NT2/D1 (cell line): ENCODE results near the gene BSN.

ENCODE experiments used
- DNase-seq: peaks from one replicate; pipeline ENCODE4 v3.0.0-alpha.2; 2011; ENCODE audit warnings: low read depth, low spot score
- H3K27me3 ChIP-seq: 2 replicates; pipeline ENCODE4 v1.6.0; 2011; ENCODE audit warnings: mild to moderate bottlenecking; ENCODE audit not compliant: insufficient read length, insufficient read depth
- H3K36me3 ChIP-seq: 2 replicates; pipeline ENCODE4 v1.6.1; 2011; ENCODE audit warnings: mild to moderate bottlenecking, low read length, mixed read lengths; ENCODE audit not compliant: insufficient read depth, insufficient read length
- H3K4me1 ChIP-seq: 2 replicates; pipeline ENCODE4 v1.5.1; 2011; ENCODE audit not compliant: insufficient read depth, insufficient read length
- H3K4me3 ChIP-seq: 2 replicates; pipeline ENCODE4 v1.5.1; 2011; ENCODE audit warnings: low read depth; ENCODE audit not compliant: insufficient read length
- H3K9ac ChIP-seq: 2 replicates; pipeline ENCODE4 v1.6.0; 2011; ENCODE audit warnings: low read depth; ENCODE audit not compliant: insufficient read length
- H3K9me3 ChIP-seq: 2 replicates; pipeline ENCODE4 v1.5.1; 2011; ENCODE audit warnings: mild to moderate bottlenecking, low read length; ENCODE audit not compliant: insufficient read depth
- SUZ12 ChIP-seq: IDR thresholded peaks from 2 replicates; pipeline ENCODE4 v1.6.1; 2011; ENCODE audit not compliant: insufficient read length, insufficient read depth; ENCODE audit errors: extremely low read depth
- YY1 ChIP-seq: IDR thresholded peaks from 2 replicates; pipeline ENCODE4 v1.6.1; 2011; ENCODE audit not compliant: insufficient read length, insufficient read depth
- ZNF274 ChIP-seq: IDR thresholded peaks from 2 replicates; pipeline ENCODE4 v1.6.1; 2011; ENCODE audit warnings: mild to moderate bottlenecking, low read depth, low read length

Gene BSN

GRCh38 chr3:49530231-49530630, 24.0 kb upstream of the BSN start:
- H3K4me1 ChIP-seq: no peaks in the 10 kb centered on the region
- no peaks in the 10 kb centered on the region for H3K9me3 ChIP-seq
- no peak overlapping the region for H3K9ac ChIP-seq

GRCh38 chr3:49530701-49531100, 23.6 kb upstream of the BSN start:
- Histone ChIP-seq H3K9me3 (no peaks in the 10 kb centered on the region), H3K4me1 (peaks cover 3% of the 10 kb centered on the region), H3K27me3 (no peaks in the 10 kb centered on the region), H3K4me3 (no peak overlapping the region), H3K36me3 (peaks cover 75% of the 10 kb centered on the region), H3K9ac (no peak overlapping the region)
- TF ChIP-seq YY1: no peak
- no peak for TF ChIP-seq SUZ12
- no peak for TF ChIP-seq ZNF274
- DNase-seq: no peak

More at GRCh38 chr3:49530231-49530630, 24.0 kb upstream of the BSN start:
- no peak for TF ChIP-seq SUZ12
- no peak for TF ChIP-seq ZNF274
- no peak overlapping the region for H3K4me3 ChIP-seq
- H3K36me3 ChIP-seq: peaks cover 72% of the 10 kb centered on the region
- H3K27me3 ChIP-seq: no peaks in the 10 kb centered on the region
- DNase-seq: no peak

- Histone ChIP-seq H3K27me3 (no peaks in the 10 kb centered on the region), H3K9me3 (no peaks in the 10 kb centered on the region), H3K4me1 (peaks cover 8% of the 10 kb centered on the region), H3K4me3 (no peak overlapping the region), H3K9ac (no peak overlapping the region), H3K36me3 (peaks cover 77% of the 10 kb centered on the region)
- DNase-seq: no peak
- TF ChIP-seq ZNF274: no peak
- no peak for TF ChIP-seq YY1
- no peak for TF ChIP-seq SUZ12
Observed at GRCh38 chr3:49531218-49531617, 23.1 kb upstream of the BSN start.

- no peak for TF ChIP-seq SUZ12
- no peak for TF ChIP-seq ZNF274
- no peak for TF ChIP-seq YY1
- H3K27me3 ChIP-seq: no peaks in the 10 kb centered on the region
- H3K4me3 ChIP-seq: no peak overlapping the region
- H3K36me3 ChIP-seq: peaks cover 77% of the 10 kb centered on the region
- no peak for DNase-seq
- no peaks in the 10 kb centered on the region for H3K9me3 ChIP-seq
- peaks cover 13% of the 10 kb centered on the region for H3K4me1 ChIP-seq
- no peak overlapping the region for H3K9ac ChIP-seq
Observed at GRCh38 chr3:49531715-49532114, 22.6 kb upstream of the BSN start.

- Histone ChIP-seq H3K27me3 (no peaks in the 10 kb centered on the region), H3K9ac (no peak overlapping the region), H3K4me3 (no peak overlapping the region), H3K9me3 (no peaks in the 10 kb centered on the region), H3K4me1 (peaks cover 15% of the 10 kb centered on the region), H3K36me3 (peaks cover 73% of the 10 kb centered on the region)
- no peak for DNase-seq
- TF ChIP-seq SUZ12 (no peak), ZNF274 (no peak), YY1 (no peak)
Observed at GRCh38 chr3:49533031-49533430, 21.2 kb upstream of the BSN start.

GRCh38 chr3:49533786-49534519, 20.3 kb upstream of the BSN start:
- DNase-seq: no peak
- H3K4me3 ChIP-seq: no peak overlapping the region
- H3K27me3 ChIP-seq: no peaks in the 10 kb centered on the region
- peaks cover 15% of the 10 kb centered on the region for H3K4me1 ChIP-seq
- no peak overlapping the region for H3K9ac ChIP-seq
- TF ChIP-seq YY1: no peak
- no peak for TF ChIP-seq ZNF274
- TF ChIP-seq SUZ12: no peak
- H3K9me3 ChIP-seq: no peaks in the 10 kb centered on the region
- H3K36me3 ChIP-seq: peaks cover 69% of the 10 kb centered on the region

- Histone ChIP-seq H3K36me3 (peaks cover 61% of the 10 kb centered on the region), H3K4me1 (peaks cover 15% of the 10 kb centered on the region), H3K9ac (no peak overlapping the region), H3K4me3 (no peak overlapping the region), H3K27me3 (no peaks in the 10 kb centered on the region), H3K9me3 (no peaks in the 10 kb centered on the region)
- DNase-seq: no peak
- TF ChIP-seq YY1 (no peak), ZNF274 (no peak), SUZ12 (no peak)
Observed at GRCh38 chr3:49534581-49535441, 19.5 kb upstream of the BSN start.
